A673 (cell line): ENCODE measurements around the gene AGO3. TPM values are rescaled to one million over a fixed set of nuclear protein-coding genes. Genes with fewer than 3 reads are reported as not detected.
"Not testable (repeated sequence)": the region's sequence is repeated elsewhere in the genome, so short reads cannot be mapped to it uniquely, and the experiment has no call there.

ENCODE experiments used
- BruUV-seq: library from RNA; stranded (reverse); fragments of 400-500 nt; replicated peaks from 2 replicates; lab custom pipeline; 2021; lab: Mats Ljungman, UMichigan
- CTCF ChIA-PET: fragments of 300-600 bp; sonication (Branson Sonifier 250); formaldehyde crosslinking; loops from one replicate; lab custom pipeline; 2022; ENCODE audit warnings: antibody characterized with exemption; lab: Charles Lee
- POLR2A ChIA-PET: fragments of 300-600 bp; sonication (Branson Sonifier 250); formaldehyde crosslinking; loops from one replicate; lab custom pipeline; 2022; ENCODE audit warnings: antibody characterized with exemption; ENCODE audit not compliant: low non-redundant PET; lab: Charles Lee
- DNase-seq: peaks from one replicate; pipeline ENCODE4 v3.0.0-alpha.2; 2015; ENCODE audit warnings: low spot score
- H3K27ac ChIP-seq: fragments of 200-600 bp; sonication (generic); 2 replicates; pipeline ENCODE4 v1.5.1; 2016; ENCODE audit warnings: mixed run types, low read depth, mild to moderate bottlenecking, mixed read lengths, antibody characterized with exemption, low read length; ENCODE audit not compliant: poor library complexity, severe bottlenecking
- H3K27me3 ChIP-seq: fragments of 200-600 bp; sonication (generic); replicated peaks from 2 replicates; pipeline ENCODE4 v1.6.1; 2017; ENCODE audit warnings: mixed run types, low read depth, mild to moderate bottlenecking, mixed read lengths, antibody characterized with exemption, low read length; ENCODE audit not compliant: insufficient read depth, poor library complexity
- H3K36me3 ChIP-seq: fragments of 200-600 bp; sonication (generic); 2 replicates; pipeline ENCODE4 v1.6.1; 2016; ENCODE audit warnings: mixed run types, mild to moderate bottlenecking, mixed read lengths, antibody characterized with exemption, low read length; ENCODE audit not compliant: insufficient read depth, poor library complexity, severe bottlenecking
- H3K4me1 ChIP-seq: fragments of 200-600 bp; sonication (generic); 2 replicates; pipeline ENCODE4 v1.6.1; 2017; ENCODE audit warnings: mixed run types, mild to moderate bottlenecking, mixed read lengths, antibody characterized with exemption, low read length; ENCODE audit not compliant: insufficient read depth, poor library complexity, severe bottlenecking
- H3K4me3 ChIP-seq: fragments of 200-600 bp; sonication (generic); 2 replicates; pipeline ENCODE4 v1.5.1; 2016; ENCODE audit warnings: low read depth, mixed run types, mild to moderate bottlenecking, mixed read lengths, low read length; ENCODE audit not compliant: poor library complexity, severe bottlenecking
- H3K9me3 ChIP-seq: fragments of 200-600 bp; sonication (generic); 2 replicates; pipeline ENCODE4 v1.6.1; 2016; ENCODE audit warnings: mixed run types, low read depth, mild to moderate bottlenecking, mixed read lengths, antibody characterized with exemption, low read length; ENCODE audit not compliant: poor library complexity, severe bottlenecking
- CTCF ChIP-seq: fragments of 300-800, 200-600 bp; sonication (generic); conservative IDR thresholded peaks from 2 replicates; pipeline ENCODE4 v1.5.1; 2017; ENCODE audit warnings: low read depth, mild to moderate bottlenecking, antibody characterized with exemption, low read length, moderate library complexity, mixed read lengths
- EZH2 ChIP-seq: fragments of 200-600 bp; sonication (generic); IDR thresholded peaks from 2 replicates; pipeline ENCODE4 v1.6.1; 2017; ENCODE audit warnings: borderline replicate concordance, low read depth, mild to moderate bottlenecking, mixed read lengths, antibody characterized with exemption, low read length; ENCODE audit not compliant: poor library complexity, severe bottlenecking
- intact Hi-C: fragments of 100-400 bp; cut with micrococcal nuclease; formaldehyde crosslinking; loops from one replicate; pipeline ENCODE4 v1.10.0; 2022; ENCODE audit not compliant: unreplicated experiment
- total RNA-seq: library from RNA; stranded (reverse); gene quantifications from 2 replicates; pipeline ENCODE4 v1.2.3, GENCODE V29; 2021

The AGO3 gene
- total RNA-seq, 1 experiment from 2014 or later: 44.2 TPM

- Histone ChIP-seq H3K27me3 (no peaks in the 10 kb centered on the region), H3K27ac (no peak overlapping the region), H3K36me3 (peaks cover 27% of the 10 kb centered on the region), H3K4me3 (no peak overlapping the region), H3K9me3 (no peaks in the 10 kb centered on the region), H3K4me1 (peaks cover 22% of the 10 kb centered on the region)
- ChIA-PET POLR2A (no interaction called here), CTCF (no interaction called here)
- TF ChIP-seq EZH2: no peak
- TF ChIP-seq CTCF: no peak
- DNase-seq: no peak
- BruUV-seq: no TSS peak
- intact Hi-C loops: no loop called here
Observed at GRCh38 chr1:35888255-35888654, 42.6 kb upstream of the AGO3 start.

GRCh38 chr1:35888981-35889380 is 41.9 kb upstream of the AGO3 start:
- H3K27me3 ChIP-seq, H3K9me3 ChIP-seq, CTCF ChIA-PET, H3K27ac ChIP-seq, POLR2A ChIA-PET, BruUV-seq, DNase-seq, intact Hi-C loops, H3K4me3 ChIP-seq: not testable (repeated sequence)
- Histone ChIP-seq H3K36me3 (peaks cover 34% of the 10 kb centered on the region), H3K4me1 (peaks cover 21% of the 10 kb centered on the region)

- ChIA-PET CTCF (interaction anchor here (1.0 kb wide), 1 partner anchor 10 kb away, joined by 3 read pairs; the partner anchor contains the start of gene AGO1), POLR2A (interaction anchor here (0.6 kb wide), 1 partner anchor 571 kb away, joined by 3 read pairs; the partner anchor contains the start of gene MRPS15)
- DNase-seq: no peak
- no peaks in the 10 kb centered on the region for H3K9me3 ChIP-seq
- BruUV-seq: no TSS peak
- H3K36me3 ChIP-seq: peaks cover 59% of the 10 kb centered on the region
- H3K4me3 ChIP-seq: no peak overlapping the region
- intact Hi-C loops: no loop called here
- TF ChIP-seq CTCF: no peak
- no peaks in the 10 kb centered on the region for H3K4me1 ChIP-seq
- no peaks in the 10 kb centered on the region for H3K27me3 ChIP-seq
- peak overlapping the region; percentile 47 for H3K27ac ChIP-seq
Observed at GRCh38 chr1:35893051-35893879, 37.6 kb upstream of the AGO3 start.

GRCh38 chr1:35894183-35894582 is 36.7 kb upstream of the AGO3 start:
- H3K9me3 ChIP-seq: no peaks in the 10 kb centered on the region
- H3K27me3 ChIP-seq: no peaks in the 10 kb centered on the region
- intact Hi-C loops: no loop called here
- CTCF ChIA-PET: no interaction called here
- no TSS peak for BruUV-seq
- H3K4me3 ChIP-seq: no peak overlapping the region
- peak; percentile 51 for DNase-seq
- H3K36me3 ChIP-seq: peaks cover 61% of the 10 kb centered on the region
- H3K27ac ChIP-seq: peak overlapping the region; percentile 47
- POLR2A ChIA-PET: no interaction called here
- no peaks in the 10 kb centered on the region for H3K4me1 ChIP-seq
- TF ChIP-seq CTCF (no peak), EZH2 (no peak)
